ENCODE measurements around the gene SRL.

Gene SRL

DNA sequence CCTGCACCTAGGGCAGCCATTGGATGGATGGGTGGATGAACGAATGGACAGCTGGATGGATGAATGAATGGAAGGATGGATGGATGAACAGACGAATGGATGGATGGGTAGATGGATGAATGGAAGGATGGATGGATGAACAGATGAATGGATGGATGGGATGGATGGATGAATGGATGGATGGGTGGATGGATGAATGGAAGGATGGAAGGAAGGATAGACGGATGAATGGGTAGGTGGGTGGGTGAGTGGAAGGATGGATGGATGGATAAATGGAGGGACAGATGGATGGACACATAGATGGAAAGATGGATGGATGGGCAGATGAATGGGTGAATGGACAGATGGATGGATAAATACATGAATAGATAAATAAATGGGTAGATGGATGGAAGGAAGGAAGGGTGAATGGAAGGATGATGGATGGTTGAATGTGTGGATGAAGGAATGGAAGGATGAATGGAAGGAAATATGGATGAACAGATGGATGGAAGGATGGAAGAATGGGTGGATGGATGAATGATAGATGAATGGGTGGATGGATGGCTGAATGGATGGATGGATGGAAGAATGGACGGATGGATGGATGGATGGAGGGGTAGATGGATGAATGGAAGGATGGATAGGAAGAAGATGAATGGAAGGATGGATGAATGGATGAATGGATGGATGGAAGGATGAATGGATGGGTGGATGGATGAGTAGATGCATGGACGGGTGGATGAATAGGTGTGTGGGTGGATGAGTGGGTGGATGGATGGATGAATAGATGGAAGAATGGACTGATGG is 15.4 kb downstream of the SRL start:
- Histone ChIP-seq H3K9ac (ENCODE audit: low read length in 2 of 2) (no peak overlapping the region), H3K9me3 (ENCODE audit: control insufficient read depth in 2 of 2, low read length in 2 of 2) (no peaks in the 10 kb centered on the region), H3K36me3 (ENCODE audit: control insufficient read depth in 2 of 2, insufficient read depth in 2 of 2, low read length in 2 of 2) (no peaks in the 10 kb centered on the region), H3K27ac (ENCODE audit: low read length) (no peak overlapping the region), H3K27me3 (ENCODE audit: control insufficient read depth in 1 of 2, insufficient read depth in 2 of 2, low read length in 2 of 2) (no peaks in the 10 kb centered on the region), H3K4me1 (ENCODE audit: control insufficient read depth, insufficient read depth, low read length) (no peaks in the 10 kb centered on the region), H3K4me3 (ENCODE audit: low read length in 2 of 2) (no peak overlapping the region)

DNA sequence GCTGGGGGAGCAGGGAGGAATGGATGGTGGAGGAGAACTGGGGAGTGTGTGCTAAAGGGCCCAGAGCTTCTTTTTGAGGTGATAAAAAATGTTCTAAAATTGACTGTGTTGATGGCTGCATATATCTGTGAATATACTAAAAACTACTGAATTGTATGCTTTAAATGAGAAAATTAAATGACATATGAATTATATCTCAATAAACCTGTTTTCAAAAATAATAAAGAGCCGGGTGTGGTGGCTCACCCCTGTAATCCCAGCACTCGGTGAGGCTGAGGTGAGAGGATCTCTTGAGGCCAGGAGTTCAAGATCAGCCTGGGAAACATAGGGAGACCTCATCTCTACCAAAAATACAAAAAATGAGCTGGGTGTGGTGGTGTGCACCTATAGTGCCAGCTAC is 16.8 kb downstream of the SRL start:
- Histone ChIP-seq H3K27ac (ENCODE audit: low read length) (no peak overlapping the region), H3K36me3 (ENCODE audit: control insufficient read depth in 2 of 2, insufficient read depth in 2 of 2, low read length in 2 of 2) (no peaks in the 10 kb centered on the region), H3K4me3 (ENCODE audit: low read length in 2 of 2) (no peak overlapping the region), H3K9me3 (ENCODE audit: control insufficient read depth in 2 of 2, low read length in 2 of 2) (no peaks in the 10 kb centered on the region), H3K4me1 (ENCODE audit: control insufficient read depth, insufficient read depth, low read length) (no peaks in the 10 kb centered on the region), H3K9ac (ENCODE audit: low read length in 2 of 2) (no peak overlapping the region), H3K27me3 (ENCODE audit: control insufficient read depth in 1 of 2, insufficient read depth in 2 of 2, low read length in 2 of 2) (no peaks in the 10 kb centered on the region)

DNA sequence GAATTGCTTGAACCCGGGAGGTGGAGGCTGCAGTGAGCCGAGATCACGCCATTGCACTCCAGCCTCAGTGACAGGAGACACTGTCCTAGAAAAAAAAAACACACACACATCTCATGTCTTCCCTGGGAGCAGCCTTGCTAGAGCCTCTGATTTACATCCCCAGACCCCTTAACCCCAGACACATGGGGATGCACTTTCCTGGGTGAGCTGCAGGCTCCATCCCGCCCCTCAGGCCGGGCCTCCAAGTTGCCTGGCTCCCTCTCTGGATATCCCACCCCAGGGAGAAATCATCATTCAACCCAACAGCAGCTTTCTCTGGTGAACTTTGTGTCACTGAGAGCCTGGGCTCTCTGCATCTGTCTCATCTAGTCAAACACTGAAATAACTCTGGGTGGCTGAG is 21.5 kb downstream of the SRL start:
- H3K27ac ChIP-seq (ENCODE audit: low read length) = no peak overlapping the region

GRCh38 chr16:4218202-4218601 is 23.7 kb downstream of the SRL start:
- Histone ChIP-seq H3K36me3 (ENCODE audit: control insufficient read depth in 2 of 2, insufficient read depth in 2 of 2, low read length in 2 of 2) (no peaks in the 10 kb centered on the region), H3K9me3 (ENCODE audit: control insufficient read depth in 2 of 2, low read length in 2 of 2) (no peaks in the 10 kb centered on the region), H3K27me3 (ENCODE audit: control insufficient read depth in 1 of 2, insufficient read depth in 2 of 2, low read length in 2 of 2) (no peaks in the 10 kb centered on the region), H3K27ac (ENCODE audit: low read length) (no peak overlapping the region), H3K4me3 (ENCODE audit: low read length in 2 of 2) (no peak overlapping the region), H3K4me1 (ENCODE audit: control insufficient read depth, insufficient read depth, low read length) (peaks cover 11% of the 10 kb centered on the region), H3K9ac (ENCODE audit: low read length in 2 of 2) (no peak overlapping the region)

More for the DNA sequence above, 21.5 kb downstream of the SRL start:
- Histone ChIP-seq H3K27me3 (ENCODE audit: control insufficient read depth in 1 of 2, insufficient read depth in 2 of 2, low read length in 2 of 2) (no peaks in the 10 kb centered on the region), H3K9ac (ENCODE audit: low read length in 2 of 2) (no peak overlapping the region), H3K36me3 (ENCODE audit: control insufficient read depth in 2 of 2, insufficient read depth in 2 of 2, low read length in 2 of 2) (no peaks in the 10 kb centered on the region), H3K4me1 (ENCODE audit: control insufficient read depth, insufficient read depth, low read length) (peaks cover 11% of the 10 kb centered on the region), H3K9me3 (ENCODE audit: control insufficient read depth in 2 of 2, low read length in 2 of 2) (no peaks in the 10 kb centered on the region), H3K4me3 (ENCODE audit: low read length in 2 of 2) (no peak overlapping the region)

- H3K4me1 ChIP-seq (ENCODE audit: control insufficient read depth, insufficient read depth, low read length) = peaks cover 11% of the 10 kb centered on the region
- H3K27ac ChIP-seq (ENCODE audit: low read length) = no peak overlapping the region
- H3K4me3 ChIP-seq (ENCODE audit: low read length in 2 of 2) = no peak overlapping the region
- no peaks in the 10 kb centered on the region for H3K9me3 ChIP-seq (ENCODE audit: control insufficient read depth in 2 of 2, low read length in 2 of 2)
- no peaks in the 10 kb centered on the region for H3K27me3 ChIP-seq (ENCODE audit: control insufficient read depth in 1 of 2, insufficient read depth in 2 of 2, low read length in 2 of 2)
- no peak overlapping the region for H3K9ac ChIP-seq (ENCODE audit: low read length in 2 of 2)
- H3K36me3 ChIP-seq (ENCODE audit: control insufficient read depth in 2 of 2, insufficient read depth in 2 of 2, low read length in 2 of 2) = no peaks in the 10 kb centered on the region
Observed at GRCh38 chr16:4217204-4218131, 24.4 kb downstream of the SRL start.

DNA sequence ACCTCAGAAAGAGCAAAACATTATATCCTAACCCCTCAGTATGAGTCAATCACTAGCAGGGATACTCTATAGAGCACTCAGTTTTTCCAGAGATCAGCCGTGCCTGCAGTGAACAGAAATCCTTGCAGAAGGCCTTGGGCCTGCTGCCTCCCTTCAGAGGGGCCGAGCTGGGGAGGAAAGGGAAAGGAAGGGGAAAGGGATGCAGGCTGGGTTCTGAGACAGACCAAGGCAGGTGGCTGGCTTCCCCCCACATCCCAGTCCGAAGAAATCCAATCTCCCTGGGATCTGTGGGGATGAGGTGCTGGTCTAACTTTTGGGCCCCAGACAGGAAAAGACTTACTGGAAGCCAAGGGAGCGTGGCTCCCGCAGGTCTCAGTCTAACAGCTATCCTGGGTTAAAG is 25.3 kb downstream of the SRL start:
- Histone ChIP-seq H3K9me3 (ENCODE audit: control insufficient read depth in 2 of 2, low read length in 2 of 2) (no peaks in the 10 kb centered on the region), H3K4me3 (ENCODE audit: low read length in 2 of 2) (no peak overlapping the region), H3K27ac (ENCODE audit: low read length) (no peak overlapping the region), H3K9ac (ENCODE audit: low read length in 2 of 2) (no peak overlapping the region), H3K4me1 (ENCODE audit: control insufficient read depth, insufficient read depth, low read length) (peaks cover 11% of the 10 kb centered on the region), H3K27me3 (ENCODE audit: control insufficient read depth in 1 of 2, insufficient read depth in 2 of 2, low read length in 2 of 2) (no peaks in the 10 kb centered on the region), H3K36me3 (ENCODE audit: control insufficient read depth in 2 of 2, insufficient read depth in 2 of 2, low read length in 2 of 2) (no peaks in the 10 kb centered on the region)

GRCh38 chr16:4215106-4215505 is 26.8 kb downstream of the SRL start:
- no peak overlapping the region for H3K9ac ChIP-seq (ENCODE audit: low read length in 2 of 2)
- no peaks in the 10 kb centered on the region for H3K9me3 ChIP-seq (ENCODE audit: control insufficient read depth in 2 of 2, low read length in 2 of 2)

DNA sequence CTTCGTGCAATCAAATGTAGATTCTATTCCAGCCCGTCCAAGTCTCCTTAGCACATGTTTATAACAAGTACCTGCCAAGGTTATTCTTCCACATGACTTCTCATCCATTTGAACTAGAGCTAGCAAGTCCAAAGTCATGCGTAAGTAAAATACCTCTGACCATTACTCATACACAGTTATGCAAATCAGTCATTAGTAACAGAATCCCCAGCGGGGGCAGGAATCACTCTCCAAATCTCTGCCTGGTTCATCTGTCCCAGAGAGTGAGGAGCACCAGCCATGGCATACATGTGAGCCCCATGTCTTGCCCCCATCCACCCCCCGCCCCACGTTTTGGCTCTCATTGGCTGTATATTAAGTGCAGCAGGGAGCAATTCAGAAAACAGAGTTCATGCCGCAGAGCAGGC is 27.7 kb downstream of the SRL start:
- no peak overlapping the region for H3K27ac ChIP-seq (ENCODE audit: low read length)
- no peaks in the 10 kb centered on the region for H3K27me3 ChIP-seq (ENCODE audit: control insufficient read depth in 1 of 2, insufficient read depth in 2 of 2, low read length in 2 of 2)

More at GRCh38 chr16:4215106-4215505, 26.8 kb downstream of the SRL start:
- no peaks in the 10 kb centered on the region for H3K27me3 ChIP-seq (ENCODE audit: control insufficient read depth in 1 of 2, insufficient read depth in 2 of 2, low read length in 2 of 2)
- H3K36me3 ChIP-seq (ENCODE audit: control insufficient read depth in 2 of 2, insufficient read depth in 2 of 2, low read length in 2 of 2) = no peaks in the 10 kb centered on the region
- peaks cover 11% of the 10 kb centered on the region for H3K4me1 ChIP-seq (ENCODE audit: control insufficient read depth, insufficient read depth, low read length)
- H3K4me3 ChIP-seq (ENCODE audit: low read length in 2 of 2) = no peak overlapping the region
- H3K27ac ChIP-seq (ENCODE audit: low read length) = no peak overlapping the region

DNA sequence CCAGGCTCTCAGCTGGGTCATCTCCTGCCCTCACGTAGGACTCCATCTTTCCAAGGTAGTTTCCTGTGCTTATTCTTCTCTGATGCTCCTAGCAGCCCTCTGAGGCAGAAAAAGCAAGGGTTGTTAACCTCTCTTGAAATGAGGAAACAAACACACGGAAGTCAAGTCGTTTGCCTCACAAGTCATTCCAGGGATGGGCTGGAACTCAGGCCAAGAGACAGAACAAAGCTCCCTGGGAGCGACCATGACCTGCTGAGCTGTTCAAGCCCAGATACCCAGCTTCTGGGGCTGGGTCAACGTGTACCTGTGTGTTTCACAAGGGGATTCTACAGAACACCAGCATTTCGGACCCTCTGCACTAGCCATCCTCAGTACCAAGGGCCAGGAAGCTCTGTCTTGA is 28.1 kb downstream of the SRL start:
- H3K9me3 ChIP-seq (ENCODE audit: control insufficient read depth in 2 of 2, low read length in 2 of 2) = no peaks in the 10 kb centered on the region
- H3K4me1 ChIP-seq (ENCODE audit: control insufficient read depth, insufficient read depth, low read length) = peaks cover 8% of the 10 kb centered on the region
- H3K9ac ChIP-seq (ENCODE audit: low read length in 2 of 2) = no peak overlapping the region
- H3K4me3 ChIP-seq (ENCODE audit: low read length in 2 of 2) = no peak overlapping the region
- H3K27ac ChIP-seq (ENCODE audit: low read length) = no peak overlapping the region
- no peaks in the 10 kb centered on the region for H3K36me3 ChIP-seq (ENCODE audit: control insufficient read depth in 2 of 2, insufficient read depth in 2 of 2, low read length in 2 of 2)
- H3K27me3 ChIP-seq (ENCODE audit: control insufficient read depth in 1 of 2, insufficient read depth in 2 of 2, low read length in 2 of 2) = no peaks in the 10 kb centered on the region

More for the DNA sequence above, 27.7 kb downstream of the SRL start:
- no peak overlapping the region for H3K4me3 ChIP-seq (ENCODE audit: low read length in 2 of 2)
- H3K9me3 ChIP-seq (ENCODE audit: control insufficient read depth in 2 of 2, low read length in 2 of 2) = no peaks in the 10 kb centered on the region
- H3K4me1 ChIP-seq (ENCODE audit: control insufficient read depth, insufficient read depth, low read length) = peaks cover 11% of the 10 kb centered on the region
- no peak overlapping the region for H3K9ac ChIP-seq (ENCODE audit: low read length in 2 of 2)
- H3K36me3 ChIP-seq (ENCODE audit: control insufficient read depth in 2 of 2, insufficient read depth in 2 of 2, low read length in 2 of 2) = no peaks in the 10 kb centered on the region

DNA sequence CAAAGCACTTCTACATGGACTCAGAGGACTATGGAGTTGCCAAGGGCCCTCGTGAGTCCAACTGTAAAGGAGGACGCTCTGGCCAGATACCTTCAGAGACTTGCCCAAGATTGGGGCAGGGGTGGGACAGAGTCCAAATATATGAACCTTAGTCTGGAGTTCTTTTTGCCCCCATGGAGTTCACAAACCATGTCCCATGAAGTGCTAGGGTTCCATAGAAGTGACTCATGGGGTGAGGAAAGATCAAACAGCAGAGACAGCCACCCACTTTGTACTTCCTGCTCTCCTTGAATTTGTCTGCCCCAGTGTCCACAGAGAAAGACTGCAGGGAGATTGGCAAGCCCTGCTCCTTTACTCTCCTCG is 29.0 kb downstream of the SRL start:
- Histone ChIP-seq H3K27ac (ENCODE audit: low read length) (no peak overlapping the region), H3K4me1 (ENCODE audit: control insufficient read depth, insufficient read depth, low read length) (peaks cover 3% of the 10 kb centered on the region)

More for the DNA sequence above, 29.0 kb downstream of the SRL start:
- no peak overlapping the region for H3K9ac ChIP-seq (ENCODE audit: low read length in 2 of 2)
- H3K27me3 ChIP-seq (ENCODE audit: control insufficient read depth in 1 of 2, insufficient read depth in 2 of 2, low read length in 2 of 2) = no peaks in the 10 kb centered on the region
- no peak overlapping the region for H3K4me3 ChIP-seq (ENCODE audit: low read length in 2 of 2)
- H3K36me3 ChIP-seq (ENCODE audit: control insufficient read depth in 2 of 2, insufficient read depth in 2 of 2, low read length in 2 of 2) = no peaks in the 10 kb centered on the region
- H3K9me3 ChIP-seq (ENCODE audit: control insufficient read depth in 2 of 2, low read length in 2 of 2) = no peaks in the 10 kb centered on the region

Measured in stomach smooth muscle (tissue), 2 donors.